ENCODE measurements around the gene F11.
"Not testable (repeated sequence)": the region's sequence is repeated elsewhere in the genome, so short reads cannot be mapped to it uniquely, and the experiment has no call there.

F11 gene

GRCh38 chr4:186271081-186271678 is 5.2 kb downstream of the F11 start:
- H3K79me2 ChIP-seq (ENCODE audit: insufficient read depth, low read length), result no peaks in the 10 kb centered on the region
- H4K20me1 ChIP-seq (ENCODE audit: insufficient read depth, low read length), result no peaks in the 10 kb centered on the region
- no peaks in the 10 kb centered on the region for H3F3A ChIP-seq (ENCODE audit: insufficient read depth, low read length)
- H3K4me3 ChIP-seq (ENCODE audit: low read depth, low read length, poor library complexity, severe bottlenecking), result no peak overlapping the region
- H3K4me1 ChIP-seq (ENCODE audit: insufficient read depth, low read length, severe bottlenecking), result no peaks in the 10 kb centered on the region
- TF ChIP-seq EZH2 (IDR thresholded peaks at IDR 0.05; ENCODE audit: borderline replicate concordance, low read length) (no peak), CTCF (IDR thresholded peaks at IDR 0.05; ENCODE audit: low read length) (no peak)
- no peak overlapping the region for H3K4me2 ChIP-seq (ENCODE audit: low read length)
- no peak overlapping the region for H3K9ac ChIP-seq (ENCODE audit: low read length)
- H3K9me2 ChIP-seq (ENCODE audit: low read depth, low read length), result no peaks in the 10 kb centered on the region
- no peak overlapping the region for H2AFZ ChIP-seq (ENCODE audit: low read length)
- H3K36me3 ChIP-seq (ENCODE audit: insufficient read depth, low read length), result no peaks in the 10 kb centered on the region
- H3K27me3 ChIP-seq (ENCODE audit: insufficient read depth, low read length), result no peaks in the 10 kb centered on the region; the same call in 1 of the 2 replicates
- H3K27ac ChIP-seq (ENCODE audit: low read depth, low read length, poor library complexity, severe bottlenecking), result no peak overlapping the region
- H3K9me3 ChIP-seq (ENCODE audit: low read length), result no peaks in the 10 kb centered on the region

- no peaks in the 10 kb centered on the region for H3F3A ChIP-seq (ENCODE audit: insufficient read depth, low read length)
- H3K27me3 ChIP-seq (ENCODE audit: insufficient read depth, low read length), result no peaks in the 10 kb centered on the region; the same call in 1 of the 2 replicates
- H3K9me2 ChIP-seq (ENCODE audit: low read depth, low read length), result no peaks in the 10 kb centered on the region
- no peak overlapping the region for H3K27ac ChIP-seq (ENCODE audit: low read depth, low read length, poor library complexity, severe bottlenecking)
- H3K4me2 ChIP-seq (ENCODE audit: low read length), result no peak overlapping the region
- TF ChIP-seq EZH2 (IDR thresholded peaks at IDR 0.05; ENCODE audit: borderline replicate concordance, low read length) (no peak), CTCF (IDR thresholded peaks at IDR 0.05; ENCODE audit: low read length) (no peak)
- H3K36me3 ChIP-seq (ENCODE audit: insufficient read depth, low read length), result no peaks in the 10 kb centered on the region
- H3K79me2 ChIP-seq (ENCODE audit: insufficient read depth, low read length), result no peaks in the 10 kb centered on the region
- no peaks in the 10 kb centered on the region for H3K9me3 ChIP-seq (ENCODE audit: low read length)
- no peak overlapping the region for H2AFZ ChIP-seq (ENCODE audit: low read length)
- H4K20me1 ChIP-seq (ENCODE audit: insufficient read depth, low read length), result no peaks in the 10 kb centered on the region
- H3K4me3 ChIP-seq (ENCODE audit: low read depth, low read length, poor library complexity, severe bottlenecking), result no peak overlapping the region
- H3K4me1 ChIP-seq (ENCODE audit: insufficient read depth, low read length, severe bottlenecking), result no peaks in the 10 kb centered on the region
- no peak overlapping the region for H3K9ac ChIP-seq (ENCODE audit: low read length)
These were observed 6.9 kb downstream of the F11 start for GRCh38 chr4:186272699-186273391.

- not testable (repeated sequence) for H3K27ac ChIP-seq (ENCODE audit: low read depth, low read length, poor library complexity, severe bottlenecking); H3K9me3 ChIP-seq (ENCODE audit: low read length); H3K4me3 ChIP-seq (ENCODE audit: low read depth, low read length, poor library complexity, severe bottlenecking); H3K9ac ChIP-seq (ENCODE audit: low read length); H2AFZ ChIP-seq (ENCODE audit: low read length); H3K27me3 ChIP-seq (ENCODE audit: insufficient read depth, low read length); H3F3A ChIP-seq (ENCODE audit: insufficient read depth, low read length); H3K4me1 ChIP-seq (ENCODE audit: insufficient read depth, low read length, severe bottlenecking); H3K79me2 ChIP-seq (ENCODE audit: insufficient read depth, low read length); H4K20me1 ChIP-seq (ENCODE audit: insufficient read depth, low read length); H3K36me3 ChIP-seq (ENCODE audit: insufficient read depth, low read length); H3K9me2 ChIP-seq (ENCODE audit: low read depth, low read length); H3K4me2 ChIP-seq (ENCODE audit: low read length)
These were observed 7.4 kb downstream of the F11 start for GRCh38 chr4:186273392-186273789.

- Histone ChIP-seq H4K20me1 (ENCODE audit: insufficient read depth, low read length) (no peaks in the 10 kb centered on the region), H3K9me2 (ENCODE audit: low read depth, low read length) (no peaks in the 10 kb centered on the region), H3K79me2 (ENCODE audit: insufficient read depth, low read length) (no peaks in the 10 kb centered on the region), H3F3A (ENCODE audit: insufficient read depth, low read length) (no peaks in the 10 kb centered on the region), H3K9ac (ENCODE audit: low read length) (no peak overlapping the region), H3K9me3 (ENCODE audit: low read length) (no peaks in the 10 kb centered on the region), H3K27me3 (ENCODE audit: insufficient read depth, low read length) (no peaks in the 10 kb centered on the region), H3K4me3 (ENCODE audit: low read depth, low read length, poor library complexity, severe bottlenecking) (no peak overlapping the region), H3K4me2 (ENCODE audit: low read length) (no peak overlapping the region), H3K36me3 (ENCODE audit: insufficient read depth, low read length) (no peaks in the 10 kb centered on the region), H2AFZ (ENCODE audit: low read length) (no peak overlapping the region), H3K4me1 (ENCODE audit: insufficient read depth, low read length, severe bottlenecking) (no peaks in the 10 kb centered on the region), H3K27ac (ENCODE audit: low read depth, low read length, poor library complexity, severe bottlenecking) (no peak overlapping the region)
- TF ChIP-seq CTCF (IDR thresholded peaks at IDR 0.05; ENCODE audit: low read length) (no peak), EZH2 (IDR thresholded peaks at IDR 0.05; ENCODE audit: borderline replicate concordance, low read length) (no peak)
These were observed 17.3 kb downstream of the F11 start for GRCh38 chr4:186283311-186283710.

Data from OCI-LY1 (cell line).